Astrocyte of the spinal cord (primary cell): ENCODE data around the gene ZDBF2.

Experiments
- DNase-seq: peaks from one replicate; pipeline ENCODE4 v3.0.0; 2011; ENCODE audit warnings: low read depth, low spot score
- H3K4me3 ChIP-seq: 2 replicates; pipeline ENCODE4 v1.5.1; 2011; ENCODE audit warnings: low read depth, mild to moderate bottlenecking, low read length, moderate library complexity
- in situ Hi-C: cut with HindIII; loops from 2 replicates; pipeline ENCODE4 v1.10.0; 2017; ENCODE audit warnings: low sequenced_read_pairs
- TF ChIP-seq, protein P1 (sequence below): IDR thresholded peaks from 2 replicates; pipeline ENCODE4 v1.5.1; 2012; ENCODE audit warnings: low read depth, mild to moderate bottlenecking, low read length, inconsistent platforms

The ZDBF2 gene

DNA sequence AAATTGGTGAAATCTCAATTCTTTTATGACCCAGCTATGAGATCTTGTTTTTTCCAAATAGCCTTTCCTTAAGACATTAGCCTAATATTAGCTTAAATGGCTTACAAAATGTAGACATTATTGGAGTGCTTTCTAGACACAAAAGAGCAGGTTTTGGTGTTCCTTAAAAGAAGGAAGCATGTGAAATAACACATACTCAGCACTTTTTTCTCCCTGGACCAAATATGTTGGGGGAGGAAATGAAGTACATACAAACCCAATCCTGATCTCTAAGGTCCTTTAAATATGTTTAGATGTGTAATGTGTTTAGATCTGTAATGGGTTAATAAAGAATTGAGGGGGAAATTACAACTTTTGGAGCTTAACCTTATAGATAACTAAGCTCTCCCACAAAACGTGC lies 3.4 kb upstream of the ZDBF2 start:
- in situ Hi-C loops: no loop called here
- DNase-seq: no peak
- H3K4me3 ChIP-seq: no peak overlapping the region
- TF ChIP-seq, protein P1, sequence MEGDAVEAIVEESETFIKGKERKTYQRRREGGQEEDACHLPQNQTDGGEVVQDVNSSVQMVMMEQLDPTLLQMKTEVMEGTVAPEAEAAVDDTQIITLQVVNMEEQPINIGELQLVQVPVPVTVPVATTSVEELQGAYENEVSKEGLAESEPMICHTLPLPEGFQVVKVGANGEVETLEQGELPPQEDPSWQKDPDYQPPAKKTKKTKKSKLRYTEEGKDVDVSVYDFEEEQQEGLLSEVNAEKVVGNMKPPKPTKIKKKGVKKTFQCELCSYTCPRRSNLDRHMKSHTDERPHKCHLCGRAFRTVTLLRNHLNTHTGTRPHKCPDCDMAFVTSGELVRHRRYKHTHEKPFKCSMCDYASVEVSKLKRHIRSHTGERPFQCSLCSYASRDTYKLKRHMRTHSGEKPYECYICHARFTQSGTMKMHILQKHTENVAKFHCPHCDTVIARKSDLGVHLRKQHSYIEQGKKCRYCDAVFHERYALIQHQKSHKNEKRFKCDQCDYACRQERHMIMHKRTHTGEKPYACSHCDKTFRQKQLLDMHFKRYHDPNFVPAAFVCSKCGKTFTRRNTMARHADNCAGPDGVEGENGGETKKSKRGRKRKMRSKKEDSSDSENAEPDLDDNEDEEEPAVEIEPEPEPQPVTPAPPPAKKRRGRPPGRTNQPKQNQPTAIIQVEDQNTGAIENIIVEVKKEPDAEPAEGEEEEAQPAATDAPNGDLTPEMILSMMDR: no peak

DNA sequence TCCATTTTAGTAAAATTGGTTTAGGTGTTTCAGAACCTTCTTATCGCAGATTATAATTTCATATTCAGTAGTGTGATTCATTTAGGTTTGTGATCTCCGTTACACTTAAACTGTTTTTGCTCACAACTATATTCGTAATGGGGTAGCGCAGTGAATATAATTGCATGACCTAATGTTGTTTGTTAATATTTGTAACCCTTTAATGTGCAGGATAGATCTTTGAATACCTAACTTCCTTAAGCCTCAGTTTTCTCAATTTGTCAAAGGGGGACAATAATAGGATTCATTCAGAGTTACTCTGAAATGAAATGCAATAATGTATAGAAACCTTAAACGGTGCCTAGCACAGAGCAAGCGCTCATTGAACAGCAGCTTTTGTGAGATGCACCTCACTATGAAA lies 558 bp upstream of the ZDBF2 start:
- TF ChIP-seq, protein P1: no peak
- H3K4me3 ChIP-seq: peak overlapping the region; percentile 62
- in situ Hi-C loops: no loop called here
- no peak for DNase-seq

DNA sequence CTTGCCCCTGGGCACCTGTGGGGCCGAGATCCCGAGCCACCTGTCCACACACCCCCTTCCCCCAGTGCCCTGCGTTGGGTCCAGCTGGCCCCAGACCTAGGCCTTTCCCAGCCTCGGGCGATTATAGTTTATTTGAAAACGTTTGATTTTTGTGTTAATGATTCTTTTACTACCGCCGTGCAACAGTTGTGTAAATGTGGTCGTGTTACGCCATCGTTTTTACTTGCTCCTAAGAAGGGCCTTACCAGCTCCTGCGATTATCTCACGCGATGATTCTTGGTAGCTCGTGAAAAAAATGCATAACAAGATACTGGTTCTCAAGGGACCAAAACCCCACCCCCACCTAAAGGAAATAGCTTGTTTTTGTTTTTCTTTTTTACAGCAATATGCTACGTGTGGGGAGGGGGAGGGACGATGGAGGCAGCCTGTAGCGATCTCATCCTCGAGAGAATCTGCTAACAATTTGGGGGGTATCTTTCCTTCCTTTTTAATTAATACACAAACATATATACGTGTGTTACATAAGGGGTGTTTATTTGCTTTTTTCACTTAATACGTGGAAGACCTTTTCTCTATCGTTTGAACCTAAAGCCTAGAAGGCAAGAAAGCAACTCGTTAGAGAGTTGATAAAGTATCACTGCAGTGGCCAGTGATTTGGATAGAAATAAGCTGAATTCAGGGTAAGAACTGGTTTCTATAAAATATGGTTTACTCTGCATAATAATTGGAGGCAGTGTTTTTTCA lies 1.0 kb downstream of the ZDBF2 start:
- DNase-seq: peak; percentile 40
- TF ChIP-seq, protein P1: no peak
- H3K4me3 ChIP-seq: peak overlapping the region; percentile 62
- in situ Hi-C loops: no loop called here

DNA sequence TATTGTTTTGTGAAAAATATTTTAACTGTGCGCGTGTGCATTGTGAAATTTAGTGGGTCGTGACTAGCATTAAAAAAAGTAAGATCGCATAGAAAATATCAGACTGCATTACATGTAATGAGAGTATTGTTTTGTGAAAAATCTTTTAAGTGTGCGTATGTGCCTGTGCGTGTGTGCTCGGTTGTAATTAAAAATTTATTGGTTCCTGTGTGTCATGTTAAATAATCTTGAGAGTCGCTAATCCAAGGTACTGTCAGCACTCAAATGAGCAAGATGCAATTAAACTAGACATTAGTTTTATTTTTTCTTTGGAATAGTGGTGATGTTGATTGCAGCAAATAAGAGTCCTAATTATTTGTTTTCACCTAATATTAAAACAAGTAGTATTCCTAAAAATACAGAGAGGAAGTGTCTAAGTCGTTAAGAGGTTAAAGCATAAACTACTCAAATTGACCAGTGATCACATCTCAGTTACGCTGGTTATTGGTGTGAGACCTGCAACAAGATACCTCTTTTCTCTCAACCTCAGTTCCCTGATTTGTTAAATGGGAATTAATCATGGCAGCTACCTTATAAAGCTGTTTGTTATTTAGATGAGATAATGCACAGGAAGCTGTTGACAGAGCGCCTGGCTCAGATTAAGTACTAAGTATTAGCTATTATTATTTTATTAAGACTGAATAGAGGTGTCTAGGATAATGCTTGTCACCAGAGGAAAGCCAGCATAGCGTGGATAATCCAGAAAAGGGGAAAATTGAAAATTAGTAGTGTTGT lies 1.9 kb downstream of the ZDBF2 start:
- in situ Hi-C loops: no loop called here
- no peak for DNase-seq
- peak overlapping the region; percentile 62 for H3K4me3 ChIP-seq
- TF ChIP-seq, protein P1: no peak

DNA sequence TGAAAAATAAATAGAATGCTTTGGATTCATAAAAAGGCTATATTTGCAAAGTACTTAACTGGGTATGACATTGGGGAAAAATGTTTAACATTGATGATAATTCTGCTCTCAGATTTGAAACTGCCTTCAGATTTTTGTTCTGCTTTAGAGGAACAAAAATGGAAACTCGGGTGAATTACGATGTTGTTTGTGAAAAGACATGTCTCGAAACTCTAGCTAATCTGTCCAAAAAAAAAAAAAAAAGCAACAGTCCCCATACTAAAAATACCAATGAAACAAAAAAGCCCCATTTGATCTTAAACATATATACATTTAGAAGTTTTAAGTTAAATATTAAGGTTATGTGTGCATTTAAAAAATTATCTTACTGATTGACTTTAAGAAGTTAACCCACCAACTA lies 3.0 kb downstream of the ZDBF2 start:
- no peak for DNase-seq
- H3K4me3 ChIP-seq: no peak overlapping the region
- TF ChIP-seq, protein P1: no peak
- in situ Hi-C loops: no loop called here

DNA sequence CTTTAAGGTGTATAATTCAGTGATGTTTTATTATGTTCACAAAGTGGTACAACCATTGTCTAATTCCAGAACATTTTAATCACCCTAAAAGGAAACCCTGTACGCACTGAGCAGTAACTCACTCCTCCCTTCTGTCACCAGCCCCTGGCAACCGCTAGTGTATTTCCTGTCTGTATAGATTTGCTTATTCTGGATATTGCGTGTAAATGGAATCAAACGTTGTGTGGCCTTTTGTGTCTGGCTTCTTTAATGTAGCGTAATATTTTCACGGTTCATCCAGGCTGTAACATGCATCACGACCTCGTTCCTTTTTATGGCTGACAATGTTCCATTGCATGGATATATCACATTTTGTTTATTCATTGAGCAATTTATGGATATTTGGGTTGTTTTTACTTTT lies 8.3 kb downstream of the ZDBF2 start:
- no peak for DNase-seq
- H3K4me3 ChIP-seq: no peak overlapping the region
- in situ Hi-C loops: no loop called here
- TF ChIP-seq, protein P1: no peak
